Medulla oblongata (tissue), 1 donor: Measurements from ENCODE around the gene TREH.
A peak's percentile ranks its signal among the peaks of the same experiment; 100 is the strongest.

Experiments used
- DNase-seq: peaks from one replicate; pipeline ENCODE4 v3.0.0-alpha.2; 2015; ENCODE audit errors: extremely low spot score

The TREH gene

DNA sequence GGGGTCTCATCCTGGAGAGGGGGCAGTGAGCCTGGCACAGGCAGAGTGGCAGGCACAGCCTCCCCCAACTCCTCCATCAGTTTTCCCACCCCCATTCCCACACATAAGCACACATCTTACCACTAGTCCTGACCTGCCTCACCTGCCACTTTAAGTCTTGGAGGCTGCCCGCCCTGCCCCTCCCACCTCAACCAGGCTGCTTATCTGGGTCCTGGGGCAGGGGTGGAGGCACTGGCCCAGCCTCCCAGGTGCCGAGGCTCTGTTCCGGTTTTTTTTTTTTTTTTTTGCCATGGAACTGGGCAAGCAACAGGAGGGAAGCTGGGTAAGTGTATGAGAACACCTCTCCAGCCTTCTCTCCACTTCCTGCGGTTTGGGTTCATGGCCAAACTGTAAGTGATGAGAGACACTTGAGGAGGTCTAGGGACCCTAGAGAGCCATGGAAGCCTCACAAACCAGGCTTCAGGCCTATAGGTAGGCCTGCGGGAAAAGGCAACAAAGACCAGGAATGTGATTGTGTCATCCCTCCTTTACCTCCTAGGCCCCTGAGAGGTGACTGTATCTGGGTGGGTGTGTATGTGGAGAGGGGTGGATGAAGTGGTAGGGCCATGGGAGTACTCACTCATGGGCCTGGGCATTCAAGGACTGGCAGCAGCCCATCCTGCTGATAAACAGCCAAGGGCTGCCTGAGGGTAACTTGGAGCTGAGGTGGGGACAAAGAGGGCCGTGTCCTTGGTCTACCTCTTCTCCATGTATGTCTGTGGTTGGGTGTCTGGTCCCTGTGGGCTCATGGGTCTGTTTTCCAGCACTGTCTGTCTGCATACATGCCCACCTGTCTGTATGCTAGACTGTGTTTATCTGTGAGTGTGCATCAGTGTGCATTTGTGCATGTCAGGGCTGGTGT is 49.4 kb downstream of the TREH start:
- DNase-seq, result no peak

- no peak for DNase-seq
These were observed 50.4 kb downstream of the TREH start for GRCh38 chr11:118628861-118629549.

GRCh38 chr11:118628432-118628831 is 51.0 kb downstream of the TREH start:
- peak; percentile 70 for DNase-seq

DNA sequence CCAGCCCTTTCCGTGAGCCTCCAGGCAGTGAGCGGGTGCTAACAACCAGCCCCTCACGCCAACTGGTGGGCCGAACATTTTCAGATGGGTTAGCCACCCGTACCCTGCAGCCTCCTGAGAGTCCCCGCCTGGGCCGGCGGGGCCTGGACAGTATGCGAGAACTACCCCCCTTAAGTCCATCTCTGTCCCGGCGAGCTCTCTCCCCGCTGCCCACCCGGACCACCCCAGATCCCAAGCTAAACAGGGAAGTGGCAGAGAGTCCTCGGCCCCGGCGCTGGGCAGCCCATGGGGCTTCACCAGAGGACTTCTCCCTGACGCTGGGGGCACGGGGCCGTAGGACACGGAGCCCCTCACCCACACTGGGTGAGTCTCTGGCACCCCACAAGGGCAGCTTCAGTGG is 51.4 kb downstream of the TREH start:
- no peak for DNase-seq

- DNase-seq, result no peak
These were observed 51.9 kb downstream of the TREH start for GRCh38 chr11:118627566-118627965.

DNA sequence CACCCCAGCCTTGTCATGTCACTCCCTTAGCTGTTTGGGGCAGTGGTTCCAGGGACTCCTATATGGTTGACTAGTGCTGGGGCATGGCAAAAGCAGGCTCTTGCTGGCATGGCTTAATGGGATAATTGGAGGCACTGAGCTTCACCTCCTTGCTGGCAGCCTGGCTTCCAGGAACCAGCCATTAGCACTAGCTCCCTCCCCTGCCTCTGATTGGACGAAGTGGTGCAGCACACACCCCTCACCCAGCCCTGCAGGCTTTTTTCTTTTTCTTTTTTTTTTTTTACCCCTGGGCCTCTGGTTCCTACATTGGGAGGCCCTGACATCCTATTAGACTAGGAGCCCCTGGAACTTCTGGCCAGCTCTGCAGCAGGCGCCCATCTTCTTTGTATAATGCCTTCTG is 53.5 kb downstream of the TREH start:
- DNase-seq, result no peak

DNA sequence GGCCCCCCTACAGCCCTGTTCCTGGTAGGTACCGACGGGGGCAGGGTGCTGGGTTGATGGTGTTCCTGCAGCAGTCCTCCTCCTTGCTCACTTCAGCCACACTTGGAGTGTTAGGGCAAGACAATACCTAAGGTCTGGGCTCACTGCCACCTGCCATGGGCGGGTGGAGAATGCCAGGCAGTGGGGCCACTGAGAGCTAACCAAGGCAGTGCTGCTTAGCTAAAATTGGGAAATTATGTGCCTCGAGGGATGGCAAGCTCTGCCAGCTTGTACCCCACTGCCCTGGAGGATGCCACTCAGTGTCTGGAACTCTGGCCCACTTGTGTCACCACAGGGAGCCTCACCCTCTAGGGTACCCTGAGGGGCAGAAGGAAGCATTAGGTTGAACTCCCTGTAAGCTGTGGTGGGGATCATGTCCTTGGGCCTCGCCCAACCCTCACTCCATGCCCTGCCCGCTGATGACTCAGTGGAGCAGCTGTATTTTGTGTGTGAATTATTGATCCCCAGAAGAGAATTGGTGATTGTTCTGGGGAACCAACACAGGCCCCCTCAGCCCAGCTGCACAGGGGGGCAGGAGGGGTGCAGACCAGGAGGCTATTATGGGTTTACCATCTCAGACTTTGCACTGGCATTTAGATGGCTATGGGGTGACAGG is 54.3 kb downstream of the TREH start:
- DNase-seq, result peak; percentile 70

DNA sequence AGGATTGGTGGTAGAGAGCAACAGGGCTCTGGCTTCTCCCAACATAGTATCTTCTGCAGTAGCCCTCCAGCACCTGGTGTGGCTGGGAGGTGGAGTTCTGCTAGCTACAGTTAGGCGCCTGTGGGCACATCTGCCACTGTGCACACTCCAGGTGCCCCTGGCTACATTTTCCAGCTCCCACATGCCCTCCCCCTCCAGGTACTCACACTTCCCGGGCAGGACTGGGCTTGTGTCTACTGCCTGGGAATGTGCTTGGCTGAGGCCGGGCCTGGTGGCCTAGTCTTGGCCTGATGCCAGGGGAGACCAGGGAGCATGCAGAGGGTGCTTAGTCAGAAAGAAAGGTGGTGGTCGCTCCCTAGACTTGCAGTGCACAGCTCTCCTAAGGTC is 56.2 kb downstream of the TREH start:
- DNase-seq, result no peak

GRCh38 chr11:118622376-118623268 is 56.8 kb downstream of the TREH start:
- DNase-seq, result peak; percentile 67

GRCh38 chr11:118621784-118622375 is 57.6 kb downstream of the TREH start:
- no peak for DNase-seq

DNA sequence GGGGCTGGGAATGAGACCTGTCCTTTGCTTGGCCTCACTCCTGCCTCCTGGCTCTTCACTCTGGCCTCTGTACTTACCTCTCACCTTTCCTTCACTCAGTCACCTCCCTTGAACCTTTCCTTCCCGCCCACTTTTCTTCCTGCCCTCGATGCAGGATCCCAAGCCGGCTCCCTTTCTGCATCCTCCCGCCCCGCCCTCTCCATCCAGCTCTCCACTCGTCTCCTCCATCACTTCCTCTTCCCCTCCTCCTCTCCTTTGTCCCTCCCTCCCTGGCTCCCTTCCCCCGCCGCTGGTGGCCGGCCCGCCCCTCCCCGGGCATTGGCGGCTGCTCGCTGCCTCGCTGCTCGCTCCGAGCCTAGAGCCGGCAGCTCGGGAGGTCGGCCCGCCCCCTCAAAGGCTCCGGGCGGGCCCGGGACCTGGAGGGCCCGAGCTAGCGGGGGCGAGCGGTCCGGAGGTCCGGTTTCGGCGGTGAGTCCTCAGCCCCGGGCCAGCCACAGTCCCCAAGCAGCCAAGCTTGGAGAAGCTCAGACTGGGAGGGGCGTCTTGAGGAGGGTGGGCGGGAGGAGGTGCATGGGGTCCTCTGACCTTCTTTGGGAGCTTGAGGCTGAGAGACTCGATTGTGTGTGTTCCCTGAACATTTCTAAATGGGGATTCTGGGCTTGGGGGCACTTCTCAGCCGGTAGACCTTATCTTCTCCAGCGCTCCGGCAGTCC is 58.2 kb downstream of the TREH start:
- peak; percentile 94 for DNase-seq

DNA sequence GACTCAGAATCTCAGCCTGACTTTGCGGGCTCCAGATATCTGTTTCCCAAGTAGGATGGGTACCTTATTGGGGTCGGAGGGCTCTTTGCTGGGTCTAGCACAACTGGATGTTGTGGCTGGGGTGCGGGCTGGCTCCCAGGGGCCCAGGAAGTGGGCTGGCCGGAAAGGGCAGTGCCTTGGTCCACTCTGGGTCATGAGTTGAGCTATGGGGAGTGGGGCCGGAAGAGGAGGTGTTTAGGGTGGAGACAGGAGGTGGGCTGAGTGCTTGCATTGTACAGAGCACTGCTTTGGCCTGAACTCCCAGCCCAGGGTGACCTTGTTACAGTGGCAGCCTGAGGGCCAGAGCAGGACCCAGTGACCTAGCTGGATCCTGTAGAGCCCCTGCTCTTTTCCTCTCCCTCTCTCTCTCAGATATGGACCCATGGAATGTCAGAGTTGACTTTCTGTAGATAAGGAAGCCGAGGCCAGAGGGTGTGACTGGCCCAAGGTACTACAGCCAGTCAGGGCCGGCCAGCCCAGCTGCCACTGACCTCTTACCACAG is 58.9 kb downstream of the TREH start:
- DNase-seq, result no peak

DNA sequence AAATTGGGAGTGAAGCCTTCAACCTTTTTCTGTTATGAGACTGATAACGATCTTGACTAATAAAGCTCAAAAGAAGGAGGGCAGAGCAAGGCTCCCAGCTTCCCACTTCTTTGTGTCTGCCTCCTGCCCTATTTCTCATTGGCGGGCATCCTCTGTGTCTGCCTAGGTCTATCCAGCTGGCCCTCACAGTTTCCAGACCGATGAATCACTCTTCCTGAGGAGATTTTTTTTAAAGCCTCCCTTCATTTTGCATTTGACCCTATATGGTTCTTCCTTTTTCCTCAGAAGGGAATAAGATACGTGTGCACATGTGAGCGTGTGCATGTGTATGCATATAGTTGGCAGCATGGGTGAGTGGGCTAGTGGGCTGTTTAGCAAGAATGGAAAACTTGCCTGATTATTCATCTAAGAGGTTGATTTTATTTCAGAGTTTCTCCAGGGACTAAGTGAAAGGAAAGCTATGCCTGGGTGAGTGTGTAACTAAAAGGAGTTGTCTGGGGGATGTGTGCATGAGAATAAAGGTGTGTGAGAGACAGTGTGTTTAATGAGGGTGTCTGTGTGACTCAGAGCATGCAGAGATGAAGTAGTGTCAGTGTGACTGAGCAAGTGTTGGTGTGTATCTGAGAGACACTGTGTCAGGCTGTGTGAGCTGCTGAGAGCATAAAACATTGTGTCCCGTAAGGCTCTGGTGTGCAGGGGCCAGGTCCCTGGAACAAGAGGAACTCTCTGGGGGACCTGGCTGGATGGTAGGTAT is 59.8 kb downstream of the TREH start:
- DNase-seq, result peak; percentile 77

DNA sequence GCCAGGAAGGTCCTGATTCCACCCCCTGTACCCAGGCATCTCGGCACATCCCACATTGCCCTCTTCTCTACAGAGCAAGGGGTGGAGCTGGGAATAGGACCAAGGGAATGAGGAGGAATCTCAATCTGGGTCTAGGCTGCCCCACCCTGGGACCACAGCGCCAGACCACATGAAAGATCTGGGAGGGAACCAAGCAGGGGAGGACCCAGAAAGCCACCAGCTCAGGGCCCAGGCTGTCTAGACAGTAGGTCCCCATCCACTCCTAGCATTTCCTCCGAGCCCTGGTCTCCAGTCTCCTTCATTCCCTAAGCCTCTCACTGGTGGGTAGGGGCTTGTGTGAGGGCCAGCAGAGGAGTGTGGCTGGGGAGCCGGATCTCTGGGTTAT is 60.5 kb downstream of the TREH start:
- peak; percentile 31 for DNase-seq

GRCh38 chr11:118618115-118618990 is 61.1 kb downstream of the TREH start:
- DNase-seq, result peak; percentile 90

GRCh38 chr11:118615976-118616371 is 63.5 kb downstream of the TREH start:
- no peak for DNase-seq

DNA sequence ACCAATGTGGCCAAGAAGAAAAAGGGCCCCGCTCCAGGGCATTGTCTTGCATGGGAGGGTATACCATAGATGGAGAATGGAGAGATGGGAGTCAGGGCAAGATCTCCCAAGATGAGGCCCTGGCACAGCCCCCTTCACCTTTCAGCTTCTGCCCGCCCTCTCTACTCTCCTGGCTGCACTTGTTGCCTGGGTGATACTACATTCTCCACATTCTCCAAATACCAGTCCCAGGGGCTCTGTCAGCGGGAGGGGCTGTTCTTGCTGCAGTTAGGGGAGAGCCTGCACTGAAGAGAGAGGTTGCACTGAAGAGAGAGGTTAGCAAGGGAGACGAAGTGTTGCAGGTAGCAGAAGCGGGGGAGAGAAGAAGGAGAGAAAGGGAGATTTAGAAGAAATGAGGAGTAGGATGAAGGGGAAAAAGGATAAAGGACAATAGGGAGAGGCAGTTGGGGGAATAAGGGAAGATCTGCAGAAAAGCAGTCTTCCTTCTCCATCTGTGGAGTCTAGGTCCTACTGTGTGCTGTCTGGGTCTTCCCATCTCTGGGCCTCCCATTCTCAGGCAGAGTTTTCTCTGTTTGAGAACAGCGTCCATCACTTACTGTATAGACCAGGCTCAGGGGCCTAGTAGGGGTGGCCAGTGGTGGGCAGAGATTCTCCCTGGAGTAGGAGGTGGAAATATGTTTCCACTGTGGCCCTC is 64.0 kb downstream of the TREH start:
- DNase-seq, result no peak

GRCh38 chr11:118614511-118614910 is 64.9 kb downstream of the TREH start:
- no peak for DNase-seq
